H9 (cell line): Measurements from ENCODE around the gene BTBD7. TPM values are rescaled to one million over a fixed set of nuclear protein-coding genes. Genes with fewer than 3 reads are reported as not detected.

Experiments
- DNase-seq: peaks from one replicate; pipeline ENCODE4 v3.0.0-alpha.2; 2017
- H2AFZ ChIP-seq: one replicate; pipeline ENCODE4 v1.6.1; 2013; ENCODE audit warnings: mild to moderate bottlenecking, low read length, control low read depth, moderate library complexity
- H2AK5ac ChIP-seq: 2 replicates; pipeline ENCODE4 v1.6.1; 2013; ENCODE audit warnings: low read length, control low read depth, mixed read lengths; ENCODE audit not compliant: insufficient read length
- H2BK120ac ChIP-seq: one replicate; pipeline ENCODE4 v1.6.1; 2013; ENCODE audit warnings: low read depth, mild to moderate bottlenecking, low read length, control low read depth, inconsistent platforms; ENCODE audit not compliant: poor library complexity, severe bottlenecking
- H2BK12ac ChIP-seq: 2 replicates; pipeline ENCODE4 v1.6.1; 2013; ENCODE audit warnings: low read length, control low read depth, mixed read lengths, low read depth; ENCODE audit not compliant: insufficient read length
- H2BK15ac ChIP-seq: 2 replicates; pipeline ENCODE4 v1.6.1; 2013; ENCODE audit warnings: low read depth, low read length, control low read depth
- H2BK20ac ChIP-seq: one replicate; pipeline ENCODE4 v1.6.1; 2013; ENCODE audit warnings: low read depth, mild to moderate bottlenecking, low read length, control low read depth, inconsistent platforms; ENCODE audit not compliant: poor library complexity, severe bottlenecking
- H2BK5ac ChIP-seq: 2 replicates; pipeline ENCODE4 v1.6.1; 2013; ENCODE audit warnings: low read length, control low read depth, mixed read lengths; ENCODE audit not compliant: insufficient read length
- H3K14ac ChIP-seq: 2 replicates; pipeline ENCODE4 v1.6.1; 2013; ENCODE audit warnings: low read length, control low read depth; ENCODE audit not compliant: insufficient read depth
- H3K18ac ChIP-seq: 2 replicates; pipeline ENCODE4 v1.6.1; 2013; ENCODE audit warnings: low read depth, mild to moderate bottlenecking, mixed read lengths, low read length, control low read depth; ENCODE audit not compliant: insufficient read length
- H3K23ac ChIP-seq: 2 replicates; pipeline ENCODE4 v1.6.1; 2013; ENCODE audit warnings: low read length, control low read depth, mixed read lengths, low read depth; ENCODE audit not compliant: insufficient read length
- H3K23me2 ChIP-seq: 2 replicates; pipeline ENCODE4 v1.6.1; 2013; ENCODE audit warnings: low read depth, mild to moderate bottlenecking, mixed read lengths, low read length, control low read depth; ENCODE audit not compliant: insufficient read length, poor library complexity, severe bottlenecking
- H3K27ac ChIP-seq: 2 replicates; pipeline ENCODE4 v1.5.1; 2013; ENCODE audit warnings: low read length, control low read depth, mixed read lengths, low read depth; ENCODE audit not compliant: insufficient read length
- H3K27me3 ChIP-seq: 2 replicates; pipeline ENCODE4 v1.6.1; 2013; ENCODE audit warnings: low read length, control low read depth, inconsistent platforms; ENCODE audit not compliant: insufficient read depth
- H3K4ac ChIP-seq: 2 replicates; pipeline ENCODE4 v1.6.1; 2013; ENCODE audit warnings: low read depth, mild to moderate bottlenecking, control low read depth, inconsistent platforms, low read length, moderate library complexity
- H3K4me1 ChIP-seq: 2 replicates; pipeline ENCODE4 v1.6.1; 2013; ENCODE audit warnings: low read length, control low read depth, inconsistent platforms; ENCODE audit not compliant: insufficient read depth
- H3K4me2 ChIP-seq: 2 replicates; pipeline ENCODE4 v1.6.1; 2013; ENCODE audit warnings: low read length, control low read depth, mixed read lengths; ENCODE audit not compliant: insufficient read length, insufficient read depth
- H3K56ac ChIP-seq: 2 replicates; pipeline ENCODE4 v1.6.1; 2013; ENCODE audit warnings: low read depth, mild to moderate bottlenecking, mixed read lengths, low read length, control low read depth; ENCODE audit not compliant: insufficient read length
- H3K79me1 ChIP-seq: 2 replicates; pipeline ENCODE4 v1.6.1; 2013; ENCODE audit warnings: low read depth, mild to moderate bottlenecking, moderate library complexity, low read length, control low read depth, inconsistent platforms; ENCODE audit not compliant: insufficient read depth, poor library complexity, severe bottlenecking
- H3K79me2 ChIP-seq: 2 replicates; pipeline ENCODE4 v1.6.1; 2013; ENCODE audit warnings: low read length, control low read depth, inconsistent platforms; ENCODE audit not compliant: insufficient read depth
- H3K9ac ChIP-seq: 2 replicates; pipeline ENCODE4 v1.6.1; 2013; ENCODE audit warnings: low read length, control low read depth, mixed read lengths; ENCODE audit not compliant: insufficient read length; ENCODE audit errors: extremely low read depth
- H3K9me3 ChIP-seq: one replicate; pipeline ENCODE4 v1.6.1; 2013; ENCODE audit warnings: low read depth, low read length, inconsistent platforms; ENCODE audit not compliant: control insufficient read depth
- H3T11ph ChIP-seq: one replicate; pipeline ENCODE4 v1.6.1; 2013; ENCODE audit warnings: mild to moderate bottlenecking, low read length, control low read depth, inconsistent platforms
- H4K20me1 ChIP-seq: one replicate; pipeline ENCODE4 v1.6.1; 2013; ENCODE audit not compliant: control insufficient read depth, insufficient read length, insufficient read depth
- H4K5ac ChIP-seq: 2 replicates; pipeline ENCODE4 v1.6.1; 2013; ENCODE audit warnings: low read depth, mild to moderate bottlenecking, mixed read lengths, low read length, control low read depth; ENCODE audit not compliant: insufficient read length
- H4K8ac ChIP-seq: replicated peaks from 2 replicates; pipeline ENCODE4 v1.6.1; 2013; ENCODE audit warnings: low read length, control low read depth, mixed read lengths, low read depth; ENCODE audit not compliant: insufficient read length
- H4K91ac ChIP-seq: 2 replicates; pipeline ENCODE4 v1.6.1; 2013; ENCODE audit warnings: low read depth, mild to moderate bottlenecking, moderate library complexity, mixed read lengths, low read length, control low read depth; ENCODE audit not compliant: insufficient read length
- H3K27ac Mint-ChIP-seq, 3 experiments: 2 replicates in 2 of 3; 3 replicates in 1 of 3; pipeline ENCODE4 v1.8.0; 2020 to 2021; ENCODE audit warnings: mixed read lengths in 3 of 3, mild to moderate bottlenecking in 1 of 3, moderate library complexity in 1 of 3
- H3K27me3 Mint-ChIP-seq: 2 replicates; pipeline ENCODE4 v1.8.0; 2021; ENCODE audit warnings: low read depth, mild to moderate bottlenecking, moderate library complexity, mixed read lengths
- H3K36me3 Mint-ChIP-seq, 3 experiments: 2 replicates in 2 of 3; 3 replicates in 1 of 3; pipeline ENCODE4 v1.8.0; 2020 to 2021; ENCODE audit warnings: low read depth in 3 of 3, mixed read lengths in 3 of 3; ENCODE audit not compliant: insufficient read depth in 1 of 3
- H3K4me1 Mint-ChIP-seq, 2 experiments: 2 replicates each; pipeline ENCODE4 v1.8.0; 2020; ENCODE audit warnings: mixed read lengths in 2 of 2
- H3K4me3 Mint-ChIP-seq, 2 experiments: 2 replicates in 1 of 2; 3 replicates in 1 of 2; pipeline ENCODE4 v1.8.0; 2020 to 2021; ENCODE audit warnings: mild to moderate bottlenecking in 2 of 2, mixed read lengths in 2 of 2, moderate library complexity in 1 of 2
- H3K9me3 Mint-ChIP-seq, 2 experiments: 2 replicates in 1 of 2; 3 replicates in 1 of 2; pipeline ENCODE4 v1.8.0; 2020; ENCODE audit warnings: mild to moderate bottlenecking in 2 of 2, mixed read lengths in 2 of 2, moderate library complexity in 1 of 2
- WGBS: extraction: QIAGEN DNeasy Blood & Tissue Kit; methylation state at CpG from one replicate; pipeline ENCODE4 v1.1.7; 2013; ENCODE audit warnings: missing lambda C conversion rate, low lambda C conversion rate, mixed read lengths; ENCODE audit not compliant: insufficient read length; ENCODE audit errors: extremely low coverage; 5-methylcytosine and 5-hydroxymethylcytosine counted together
- total RNA-seq: library from RNA; stranded (reverse); gene quantifications from 2 replicates; pipeline ENCODE4 v1.2.1, GENCODE V29; 2021
- TF ChIP-seq, protein P1 (sequence below): fragments of 200-600 bp; sonication (generic); conservative IDR thresholded peaks from 3 replicates; pipeline ENCODE4 v1.8.0; 2021; ENCODE audit warnings: antibody characterized with exemption, mild to moderate bottlenecking

BTBD7 gene
- total RNA-seq, 1 experiment from 2014 or later, result 44.1 TPM

DNA sequence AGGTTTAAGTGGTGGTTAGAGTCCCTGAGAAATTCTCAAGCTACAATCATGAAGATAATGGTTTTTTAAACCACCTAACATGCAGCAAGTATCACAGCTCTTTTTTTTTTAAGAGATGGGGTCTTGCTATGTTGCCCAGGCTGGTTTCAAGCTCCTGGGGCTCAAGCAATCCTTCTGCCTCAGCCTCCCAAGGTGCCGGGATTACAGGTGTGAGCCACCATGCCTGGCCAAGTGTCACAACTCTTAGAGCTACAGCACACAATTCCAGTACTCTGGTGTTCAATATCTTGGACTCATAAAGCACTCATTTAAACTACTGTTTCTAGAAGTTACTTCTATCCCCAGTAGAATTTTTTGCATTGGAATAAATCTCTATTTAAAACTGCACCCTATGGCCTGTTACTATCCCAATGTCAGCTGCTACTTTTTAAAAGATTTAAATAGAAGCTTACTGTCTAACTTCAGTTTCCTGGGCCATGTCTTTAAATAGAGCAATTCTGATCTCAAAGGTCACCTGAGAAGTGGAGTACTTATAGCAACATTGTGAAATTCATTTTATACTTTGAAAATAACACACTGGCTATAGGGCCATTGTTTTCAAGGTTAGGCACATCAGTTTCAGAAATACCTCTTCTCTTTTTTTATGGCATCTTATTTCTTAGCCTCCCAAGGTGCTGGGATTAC, 137.4 kb downstream of the BTBD7 start:
- Histone ChIP-seq H3K23me2 (no peaks in the 10 kb centered on the region), H3K4me2 (no peak overlapping the region), H3K27me3 (no peaks in the 10 kb centered on the region; the same call in 1 of the 2 replicates), H3K23ac (no peak overlapping the region), H3K79me2 (no peaks in the 10 kb centered on the region), H4K91ac (no peak overlapping the region), H2BK120ac (no peak overlapping the region), H2AK5ac (no peak overlapping the region), H3K18ac (no peak overlapping the region), H4K20me1 (no peaks in the 10 kb centered on the region), H2AFZ (no peak overlapping the region), H3K79me1 (no peaks in the 10 kb centered on the region), H3K9me3 (no peaks in the 10 kb centered on the region), H2BK12ac (no peak overlapping the region), H3K56ac (no peak overlapping the region), H3T11ph (no peak overlapping the region), H4K5ac (no peak overlapping the region), H2BK5ac (no peak overlapping the region), H4K8ac (no peak overlapping the region), H3K4ac (no peak overlapping the region), H3K27ac (no peak overlapping the region), H2BK20ac (no peak overlapping the region), H3K4me1 (no peaks in the 10 kb centered on the region), H3K9ac (no peak overlapping the region), H3K14ac (no peak overlapping the region), H2BK15ac (no peak overlapping the region)
- WGBS, result no CpG with 5 or more reads among the region's 1 CpG
- no peak for DNase-seq
- H3K4me1 Mint-ChIP-seq, result no peaks in the 10 kb centered on the region
- no peak overlapping the region for H3K27ac Mint-ChIP-seq
- H3K27me3 Mint-ChIP-seq, result no peaks in the 10 kb centered on the region
- H3K9me3 Mint-ChIP-seq, result no peaks in the 10 kb centered on the region
- no peaks in the 10 kb centered on the region for H3K36me3 Mint-ChIP-seq
- no peak overlapping the region for H3K4me3 Mint-ChIP-seq
- TF ChIP-seq, protein P1, sequence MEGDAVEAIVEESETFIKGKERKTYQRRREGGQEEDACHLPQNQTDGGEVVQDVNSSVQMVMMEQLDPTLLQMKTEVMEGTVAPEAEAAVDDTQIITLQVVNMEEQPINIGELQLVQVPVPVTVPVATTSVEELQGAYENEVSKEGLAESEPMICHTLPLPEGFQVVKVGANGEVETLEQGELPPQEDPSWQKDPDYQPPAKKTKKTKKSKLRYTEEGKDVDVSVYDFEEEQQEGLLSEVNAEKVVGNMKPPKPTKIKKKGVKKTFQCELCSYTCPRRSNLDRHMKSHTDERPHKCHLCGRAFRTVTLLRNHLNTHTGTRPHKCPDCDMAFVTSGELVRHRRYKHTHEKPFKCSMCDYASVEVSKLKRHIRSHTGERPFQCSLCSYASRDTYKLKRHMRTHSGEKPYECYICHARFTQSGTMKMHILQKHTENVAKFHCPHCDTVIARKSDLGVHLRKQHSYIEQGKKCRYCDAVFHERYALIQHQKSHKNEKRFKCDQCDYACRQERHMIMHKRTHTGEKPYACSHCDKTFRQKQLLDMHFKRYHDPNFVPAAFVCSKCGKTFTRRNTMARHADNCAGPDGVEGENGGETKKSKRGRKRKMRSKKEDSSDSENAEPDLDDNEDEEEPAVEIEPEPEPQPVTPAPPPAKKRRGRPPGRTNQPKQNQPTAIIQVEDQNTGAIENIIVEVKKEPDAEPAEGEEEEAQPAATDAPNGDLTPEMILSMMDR, result no peak

Other genes with a start within 250 kb of the BTBD7 start
- gene ITPK1, start 217.1 kb downstream of the BTBD7 start, total RNA-seq, result 89.5 and 92.7 TPM in 2 replicates
- 13.6 and 14.7 TPM in 2 replicates for gene MOAP1, start 148.1 kb downstream of the BTBD7 start, total RNA-seq
- gene LYSET, start 147.7 kb downstream of the BTBD7 start, total RNA-seq, result 22.3 and 26.1 TPM in 2 replicates
- gene GON7, start 126.0 kb downstream of the BTBD7 start, total RNA-seq, result 6.2 and 6.8 TPM in 2 replicates
- 28.4 and 29.1 TPM in 2 replicates for gene UBR7, start 125.8 kb downstream of the BTBD7 start, total RNA-seq
- gene COX8C, start 14.1 kb upstream of the BTBD7 start, total RNA-seq, result not detected in 2 replicates
- gene UNC79, start 97.9 kb upstream of the BTBD7 start, total RNA-seq, result 2.8 and 3.0 TPM in 2 replicates